Myocyte (in vitro differentiated cells): ENCODE data around the gene CAMK2D. TPM values are rescaled to one million over a fixed set of nuclear protein-coding genes. Genes with fewer than 3 reads are reported as not detected.

Experiments
- DNase-seq: peaks from one replicate; pipeline ENCODE4 v3.0.0-alpha.2; 2012; ENCODE audit warnings: low read depth
- total RNA-seq: library from RNA; depleted of rRNA; stranded (reverse); fragments of >200 nt; gene quantifications from 2 replicates; pipeline ENCODE4 v1.2.3, GENCODE V29; 2014

CAMK2D gene
- total RNA-seq, 1 donor from 2014 or later = 306 TPM

- no peak for DNase-seq
Measured at GRCh38 chr4:113447061-113447460, 314.5 kb downstream of the CAMK2D start.

GRCh38 chr4:113446019-113446418 lies 315.5 kb downstream of the CAMK2D start:
- DNase-seq = peak; percentile 92

DNA sequence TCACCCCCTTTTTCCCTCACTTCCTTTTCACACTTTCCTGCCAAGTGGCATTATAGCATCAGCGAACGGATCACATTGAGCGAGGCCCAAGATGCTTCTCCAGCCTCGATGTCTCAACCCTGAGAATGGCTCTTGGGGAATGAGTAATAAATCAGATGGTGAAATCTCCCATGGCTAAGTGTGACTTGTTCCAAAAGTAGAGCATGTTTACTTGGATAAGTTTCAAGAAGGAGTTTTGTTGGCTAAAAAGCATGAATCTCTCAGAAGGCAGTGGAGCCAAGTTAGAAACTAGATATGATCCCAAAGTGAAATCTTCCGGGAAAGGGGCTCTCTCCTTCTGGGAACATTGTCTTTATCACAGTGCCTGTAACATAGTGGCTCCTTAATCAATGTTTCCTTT lies 316.3 kb downstream of the CAMK2D start:
- DNase-seq = peak; percentile 87

- peak; percentile 45 for DNase-seq
Measured at GRCh38 chr4:113444386-113444785, 317.2 kb downstream of the CAMK2D start.

- DNase-seq = no peak
Measured at GRCh38 chr4:113442826-113443225, 318.7 kb downstream of the CAMK2D start.

- no peak for DNase-seq
Measured at GRCh38 chr4:113440371-113440770, 321.2 kb downstream of the CAMK2D start.

DNA sequence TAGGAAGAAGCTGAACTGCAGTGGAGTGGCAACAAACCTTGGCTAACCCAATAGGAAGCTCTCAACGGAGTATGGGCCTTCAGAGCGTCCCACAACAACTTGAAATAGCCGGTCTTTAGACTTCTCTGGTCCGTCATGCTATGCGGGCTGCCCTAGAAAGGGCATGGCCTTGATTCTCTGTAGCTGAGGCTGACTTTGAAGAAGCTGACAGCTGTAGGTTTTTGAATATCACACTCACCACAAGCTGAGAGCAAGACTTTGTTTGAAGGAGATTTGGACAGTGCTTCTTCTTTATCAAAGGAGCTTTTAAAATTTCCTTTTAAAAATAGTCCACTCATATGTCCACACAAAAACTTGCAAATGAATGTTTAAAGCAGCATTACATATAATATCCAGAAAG lies 322.9 kb downstream of the CAMK2D start:
- DNase-seq = peak; percentile 62

GRCh38 chr4:113437129-113437528 lies 324.4 kb downstream of the CAMK2D start:
- DNase-seq = no peak

- peak; percentile 75 for DNase-seq
Measured at GRCh38 chr4:113436360-113436759, 325.2 kb downstream of the CAMK2D start.

DNA sequence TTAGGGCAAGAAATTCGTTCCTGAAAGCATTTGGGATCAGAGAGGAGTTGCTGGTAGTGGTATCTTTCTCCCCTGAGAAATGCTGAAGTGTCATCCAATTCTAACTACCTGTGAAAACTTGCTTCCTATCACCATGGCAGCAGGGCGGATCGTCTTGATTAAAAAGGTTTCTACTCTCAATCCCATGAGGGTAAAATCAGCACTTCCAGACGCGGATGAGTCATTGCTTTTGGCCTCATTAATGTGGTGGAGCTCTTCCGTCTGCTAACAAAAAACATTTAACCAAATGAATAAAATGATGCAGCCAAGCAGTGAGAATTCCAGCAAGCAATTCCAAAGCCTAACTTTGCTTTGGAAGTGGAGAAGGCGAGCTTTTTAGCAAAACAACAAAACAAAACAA lies 325.6 kb downstream of the CAMK2D start:
- peak; percentile 84 for DNase-seq

DNA sequence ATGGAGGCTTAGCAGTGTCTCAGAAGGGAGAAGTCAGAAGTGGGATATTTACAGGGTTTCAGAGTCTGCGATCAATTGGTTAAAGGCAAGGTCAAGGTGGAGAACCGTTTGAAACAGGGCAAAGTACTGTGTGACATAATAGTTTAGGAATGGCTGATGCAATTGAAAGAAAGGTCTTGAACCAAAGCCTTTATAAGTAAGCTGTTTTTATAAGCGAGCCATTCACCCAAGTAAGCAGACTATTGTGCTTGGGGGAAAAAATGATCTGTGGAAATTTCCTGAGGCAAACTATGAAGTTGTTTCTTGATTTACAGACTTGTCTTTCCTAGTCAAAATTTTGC lies 327.3 kb downstream of the CAMK2D start:
- DNase-seq = no peak

GRCh38 chr4:113433536-113434246 lies 327.8 kb downstream of the CAMK2D start:
- no peak for DNase-seq

- DNase-seq = no peak
Measured at GRCh38 chr4:113433116-113433515, 328.4 kb downstream of the CAMK2D start.

DNA sequence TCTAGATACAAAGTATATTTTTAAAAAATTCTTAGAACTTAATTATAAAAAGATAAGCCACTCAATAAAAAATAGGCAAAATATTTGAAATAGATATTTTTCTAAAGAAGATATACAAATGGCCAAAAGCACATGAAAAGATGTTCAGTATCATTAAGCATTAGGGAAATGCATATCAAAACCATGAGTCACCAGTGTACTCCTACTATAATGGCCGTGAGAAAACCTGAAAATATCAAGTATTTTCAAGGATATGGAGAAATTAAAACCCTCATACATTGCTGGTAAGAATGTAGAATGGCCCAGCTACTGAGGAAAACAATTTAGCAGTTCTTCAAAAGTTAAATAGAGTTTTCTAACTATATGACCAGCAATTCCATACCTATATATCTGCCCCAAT lies 337.9 kb downstream of the CAMK2D start:
- no peak for DNase-seq

- no peak for DNase-seq
Measured at GRCh38 chr4:113420938-113421337, 340.6 kb downstream of the CAMK2D start.

DNA sequence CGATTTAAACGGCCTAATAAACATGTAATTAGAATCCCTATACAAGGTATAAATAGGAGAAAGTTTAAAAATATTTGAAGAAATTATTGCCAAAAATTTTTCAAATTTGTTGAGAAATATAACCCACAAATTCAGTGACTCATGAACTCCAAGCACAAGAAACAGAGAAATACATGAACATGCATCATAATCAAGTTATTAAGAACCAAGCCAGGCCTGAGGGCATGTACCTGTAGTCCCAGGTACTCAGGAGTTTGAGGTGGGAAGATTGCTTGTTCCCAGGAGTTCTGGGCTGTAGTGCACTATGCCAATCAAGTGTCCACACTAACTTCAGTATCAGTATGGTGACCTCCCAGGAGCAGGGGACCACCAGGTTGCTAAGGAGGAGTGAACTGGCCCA lies 341.9 kb downstream of the CAMK2D start:
- no peak for DNase-seq

DNA sequence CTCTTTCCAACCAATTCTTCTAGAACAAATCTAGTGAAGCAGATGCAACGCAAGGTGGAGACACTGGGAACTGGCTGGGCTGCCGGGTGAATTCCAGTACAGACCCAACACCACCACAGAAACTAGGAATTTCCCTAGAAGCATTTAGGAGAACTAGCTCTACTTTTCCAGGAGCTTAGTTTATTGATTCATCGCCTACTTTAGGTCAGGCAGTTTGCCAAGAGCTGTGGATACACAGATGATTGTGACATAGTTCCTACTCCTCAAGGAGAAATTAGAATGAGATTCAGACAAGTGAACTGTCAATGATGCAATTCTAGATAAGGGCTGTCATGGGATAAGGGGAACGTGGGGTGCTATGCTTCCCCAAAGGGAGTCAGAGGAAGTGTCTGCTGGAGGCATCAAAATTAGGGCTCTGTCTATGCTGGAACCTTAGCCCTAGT lies 350.0 kb downstream of the CAMK2D start:
- peak; percentile 64 for DNase-seq

DNA sequence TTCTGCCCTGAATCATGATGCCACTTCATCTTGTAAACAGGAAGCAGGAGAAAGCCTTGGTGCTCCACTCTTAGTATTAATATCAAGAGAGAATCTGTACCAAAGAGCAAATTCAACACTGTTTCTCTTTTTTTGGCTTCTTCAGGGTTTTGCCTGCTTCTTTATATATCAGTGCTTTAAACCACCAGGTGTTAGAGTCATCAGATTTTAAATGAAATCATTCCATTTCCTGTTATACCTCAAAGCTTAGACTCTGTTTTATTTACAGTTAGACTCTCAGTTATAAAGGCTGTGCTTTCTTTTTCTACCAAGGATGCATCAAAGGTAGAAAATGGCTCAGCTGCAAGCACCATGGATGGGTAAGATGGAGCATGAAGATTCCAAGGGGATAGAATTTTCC lies 350.9 kb downstream of the CAMK2D start:
- no peak for DNase-seq

GRCh38 chr4:113409181-113409580 lies 352.4 kb downstream of the CAMK2D start:
- no peak for DNase-seq

DNA sequence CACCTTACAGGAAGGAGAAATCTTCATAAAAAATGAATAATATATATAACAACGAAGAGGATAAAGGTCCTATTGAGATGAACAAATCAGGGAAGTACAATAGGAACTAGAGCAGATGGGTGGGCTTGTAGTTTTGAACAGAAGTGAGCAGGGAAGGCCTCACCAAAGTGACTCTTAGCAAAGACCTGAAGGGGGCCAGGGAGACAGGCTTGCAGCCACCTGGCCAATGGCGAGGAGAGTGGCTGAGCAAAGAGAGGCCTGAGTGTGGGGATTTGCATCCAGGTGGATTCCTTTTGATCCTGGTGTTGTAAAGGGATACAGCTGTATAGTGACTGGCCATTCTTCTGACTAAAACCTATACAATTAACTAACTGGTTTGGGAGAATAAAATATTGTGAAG lies 354.1 kb downstream of the CAMK2D start:
- no peak for DNase-seq

DNA sequence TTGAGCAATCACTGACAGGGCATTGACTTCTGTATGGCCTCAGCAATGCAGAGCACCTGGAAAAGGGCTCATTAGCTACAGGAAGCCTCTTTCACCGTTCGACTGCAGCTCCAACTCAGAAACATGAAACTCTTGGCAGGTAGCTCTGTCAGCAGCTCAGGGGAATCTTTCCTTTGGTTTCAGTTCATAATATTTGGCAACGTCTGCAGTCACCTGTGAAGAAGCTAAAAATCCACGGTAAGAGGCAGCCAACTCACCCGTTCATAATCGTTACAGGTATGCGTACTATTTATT lies 354.9 kb downstream of the CAMK2D start:
- no peak for DNase-seq

GRCh38 chr4:113405874-113406722 lies 355.4 kb downstream of the CAMK2D start:
- no peak for DNase-seq

DNA sequence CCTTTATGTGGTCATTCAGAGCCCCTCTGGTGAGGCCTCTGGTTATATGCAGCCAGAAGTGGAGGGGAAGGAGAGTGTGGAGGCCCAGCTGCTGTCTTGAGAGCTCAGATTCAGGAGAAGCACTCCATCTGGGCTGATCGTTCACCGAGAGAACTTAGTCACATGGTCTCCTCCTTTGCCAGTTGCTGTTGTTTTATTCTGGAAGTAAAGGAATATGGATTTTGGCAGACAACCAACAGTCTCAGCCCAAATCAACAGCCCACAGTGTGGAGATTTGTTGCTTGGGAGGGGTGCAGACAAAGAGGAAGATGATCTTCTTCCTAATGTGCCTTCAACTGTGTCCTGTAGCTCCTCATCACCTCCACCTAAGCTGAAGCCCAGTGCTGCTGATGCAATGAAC lies 356.7 kb downstream of the CAMK2D start:
- peak; percentile 30 for DNase-seq
